WTC11 (cell line): ENCODE measurements around the gene CDX2.

Experiments
- CTCF ChIP-seq: fragments of 200-600 bp; IDR thresholded peaks from 2 replicates; pipeline ENCODE4 v1.8.0; 2022; ENCODE audit warnings: antibody characterized with exemption
- USF1 ChIP-seq: sonication (generic); formaldehyde crosslinking; IDR thresholded peaks from 2 replicates; pipeline ENCODE4 v1.8.0; 2022; ENCODE audit warnings: mild to moderate bottlenecking, missing genetic modification reagents

DNA sequence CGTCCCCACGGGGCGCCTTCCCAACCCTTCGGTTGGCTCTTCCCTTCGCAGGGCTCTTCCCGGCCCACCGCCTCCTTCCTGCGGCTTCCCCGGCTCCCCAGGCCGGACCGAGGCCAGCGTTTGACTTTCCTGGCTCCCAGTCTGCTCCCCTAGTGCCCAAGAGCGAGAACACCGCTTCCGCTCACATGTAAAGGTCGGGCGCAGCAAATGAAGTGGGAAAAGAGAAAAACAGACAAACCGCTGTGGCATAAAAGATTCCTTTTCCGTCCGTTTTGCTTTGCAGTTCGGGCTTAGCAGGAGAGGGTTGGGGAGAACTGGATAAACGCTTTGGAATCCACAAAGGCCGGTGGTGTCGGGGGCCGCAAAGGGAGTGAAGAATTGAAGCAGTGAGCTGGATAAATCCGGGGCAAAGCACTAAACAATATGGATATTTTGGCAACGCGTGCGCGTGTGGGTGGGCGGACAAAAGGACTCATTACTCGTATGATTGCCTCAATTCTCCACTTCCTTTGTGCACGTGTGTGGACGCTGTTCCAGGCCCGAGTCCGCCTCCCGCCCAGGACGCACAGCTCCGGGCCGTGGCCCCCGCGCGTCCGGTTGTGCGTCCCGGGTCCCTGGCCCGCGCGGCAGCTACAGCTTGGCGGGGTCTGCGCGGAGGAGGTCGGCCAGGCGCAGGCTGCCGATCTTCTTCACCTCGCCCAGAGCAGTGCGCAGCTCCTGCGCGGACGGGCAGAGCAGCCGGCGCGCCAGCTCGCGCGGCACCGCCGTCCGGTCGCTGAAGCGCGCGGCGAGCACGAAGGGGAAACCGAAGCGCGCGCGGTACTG lies 8.6 kb upstream of the CDX2 start:
- TF ChIP-seq USF1 (no peak), CTCF (no peak)
